AG04449 (cell line): Measurements from ENCODE around the gene MPV17.
"Not testable (repeated sequence)": the region's sequence is repeated elsewhere in the genome, so short reads cannot be mapped to it uniquely, and the experiment has no call there.

ENCODE experiments used
- CTCF ChIA-PET: fragments of 350-600 bp; formaldehyde crosslinking; extraction: SDS; loops from one replicate; lab custom pipeline; 2021; ENCODE audit warnings: antibody characterized with exemption; lab: Yijun Ruan, JAX
- POLR2A ChIA-PET: fragments of 400-600, 350-600 bp; formaldehyde crosslinking; extraction: SDS; loops from one replicate; lab custom pipeline; 2020; ENCODE audit warnings: antibody characterized with exemption, inconsistent platforms; lab: Yijun Ruan, JAX
- DNase-seq: peaks from one replicate; pipeline ENCODE4 v3.0.0-alpha.2; 2010; ENCODE audit warnings: low read depth, low spot score
- H3K4me3 ChIP-seq: 2 replicates; pipeline ENCODE4 v1.5.1; 2011; ENCODE audit warnings: low read depth, mild to moderate bottlenecking, control low read depth, low read length
- CTCF ChIP-seq: IDR thresholded peaks from one replicate; pipeline ENCODE4 v1.5.1; 2011; ENCODE audit warnings: mild to moderate bottlenecking, moderate library complexity, low read length, control low read depth, inconsistent platforms; ENCODE audit not compliant: insufficient read depth; ENCODE audit errors: missing control alignments

MPV17 gene

DNA sequence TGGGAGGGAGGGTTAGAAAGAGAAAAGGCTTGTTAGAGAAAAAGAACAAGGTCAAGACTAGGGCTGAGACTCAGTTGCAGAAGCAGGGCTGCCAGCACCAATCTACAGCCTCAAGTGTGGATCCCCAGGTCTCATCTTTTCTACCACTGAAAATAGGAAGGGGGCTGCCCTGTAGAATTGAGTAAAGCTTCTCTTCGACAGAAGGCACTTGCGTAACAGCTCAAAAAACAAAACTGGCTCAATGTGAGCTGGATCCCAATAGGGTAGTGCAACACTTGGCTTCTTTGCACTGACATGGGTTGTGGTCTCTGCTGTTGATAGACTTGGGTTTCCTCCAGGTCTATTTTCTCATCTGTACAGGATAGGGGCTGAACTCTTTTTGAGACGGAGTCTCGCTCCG, 1.8 kb upstream of the MPV17 start:
- ChIA-PET CTCF (interaction anchor here (8.1 kb wide), 1 partner anchor 21 kb away, joined by 94 read pairs; no protein-coding TSS in a partner anchor), POLR2A (interaction anchor here (0.8 kb wide), 1 partner anchor 31 kb away, joined by 3 read pairs; no protein-coding TSS in a partner anchor)
- no peak for TF ChIP-seq CTCF
- no peak overlapping the region for H3K4me3 ChIP-seq
- no peak for DNase-seq

DNA sequence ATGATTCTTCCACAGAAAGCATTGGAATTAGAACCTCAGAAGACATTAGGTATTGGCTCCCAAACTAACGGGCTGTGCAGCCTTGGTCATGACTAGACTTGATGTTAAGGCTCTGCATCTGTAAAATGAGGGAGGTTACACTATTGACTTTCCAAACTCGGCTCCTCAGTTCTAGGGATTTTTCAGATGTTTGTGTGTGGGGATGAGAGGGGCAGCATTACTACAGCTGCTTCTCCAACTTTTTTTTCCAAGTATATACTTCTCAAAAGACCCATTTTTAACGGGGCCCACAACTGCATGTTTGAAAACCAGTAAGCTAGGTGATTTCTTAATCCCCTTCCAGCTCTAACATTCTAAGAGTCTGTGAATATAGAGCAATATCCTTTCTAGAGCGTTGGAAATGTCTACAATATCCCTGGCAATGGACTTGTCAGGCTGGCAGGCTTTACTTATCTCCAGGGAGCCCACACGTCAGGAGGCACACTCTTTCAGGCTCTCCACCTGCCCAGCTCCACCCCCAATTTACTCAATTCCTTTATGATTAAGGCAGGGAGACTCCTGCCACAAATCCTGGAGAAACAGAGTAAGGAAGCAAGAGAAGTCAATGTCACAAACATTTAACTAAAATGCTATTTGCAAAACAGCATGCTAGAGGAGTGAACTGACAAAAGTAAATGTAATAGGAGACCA, 844 bp upstream of the MPV17 start:
- POLR2A ChIA-PET = interaction anchor here (0.9 to 2.9 kb wide), 2 partner anchors 33 to 42 kb away, joined by 3 to 11 read pairs; partner anchors contain the start of genes GTF3C2 and TRIM54

DNA sequence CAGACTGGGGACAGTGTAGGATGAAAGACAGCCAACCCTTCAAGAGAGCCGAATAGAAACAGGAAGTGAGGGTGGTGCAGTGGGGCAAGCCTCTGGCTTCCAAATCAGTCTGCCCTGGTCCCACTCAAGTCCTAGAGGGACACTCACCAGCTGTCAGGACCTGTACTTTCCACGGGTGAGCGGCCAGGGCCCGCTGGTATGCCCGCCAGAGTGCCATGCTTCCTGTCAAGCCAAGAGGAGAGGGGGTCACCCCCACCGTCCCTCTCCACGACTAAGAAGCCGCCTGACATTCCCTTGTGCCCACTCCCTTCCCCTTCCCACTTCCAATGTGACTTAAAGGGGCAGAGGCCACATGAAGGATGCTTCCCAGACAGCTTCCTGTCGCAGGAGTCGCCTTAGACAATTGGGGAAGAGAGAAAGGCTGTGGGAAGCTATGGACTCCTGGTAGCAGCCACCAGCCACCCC, 564 bp downstream of the MPV17 start:
- ChIA-PET POLR2A (interaction anchor here (0.6 to 2.9 kb wide), 3 partner anchors 14 to 1676 kb away, joined by 3 to 11 read pairs (median 5); partner anchors contain the start of gene GTF3C2), CTCF (interaction anchor here (0.6 to 8.1 kb wide), 9 partner anchors 11 to 56 kb away, joined by 3 to 94 read pairs (median 5); partner anchors contain the start of gene EIF2B4)
- DNase-seq = no peak
- no peak for TF ChIP-seq CTCF
- H3K4me3 ChIP-seq = peak overlapping the region; percentile 96

More for the DNA sequence above, 844 bp upstream of the MPV17 start:
- DNase-seq = no peak
- no peak for TF ChIP-seq CTCF
- peak overlapping the region; percentile 96 for H3K4me3 ChIP-seq
- CTCF ChIA-PET = interaction anchor here (0.7 to 8.1 kb wide), 6 partner anchors 9 to 74 kb away, joined by 3 to 94 read pairs (median 3); partner anchors contain the start of gene EIF2B4

DNA sequence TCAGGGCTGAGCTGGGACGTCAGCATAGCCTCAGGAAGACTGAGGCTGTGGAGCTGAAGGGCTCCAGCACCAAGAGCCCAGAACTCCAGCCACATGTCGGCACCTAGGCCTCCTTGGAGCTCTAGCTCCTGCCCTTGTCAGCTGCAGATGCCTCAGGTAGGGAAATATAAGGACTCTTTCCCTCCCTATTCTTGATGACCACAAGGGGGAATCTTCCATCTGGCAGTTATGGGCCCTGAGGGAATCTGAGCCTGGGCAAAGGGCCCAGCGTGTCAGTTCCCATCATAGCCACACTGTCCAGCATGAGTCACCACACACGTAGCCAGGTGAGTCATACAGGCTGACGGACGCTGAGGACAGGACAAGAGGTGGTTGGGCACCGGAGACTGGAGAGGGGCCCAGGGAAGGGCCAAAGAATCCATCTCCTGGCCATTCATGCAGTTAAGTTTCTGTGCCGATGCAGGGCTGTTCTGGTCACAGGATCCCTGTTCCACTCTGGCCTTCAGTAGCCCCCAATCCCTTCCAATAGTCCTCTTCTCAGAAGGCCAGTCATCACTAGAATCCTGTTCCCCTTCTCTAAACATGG, 1.8 kb downstream of the MPV17 start:
- peak overlapping the region; percentile 2 for H3K4me3 ChIP-seq
- DNase-seq = peak; percentile 97
- ChIA-PET CTCF (interaction anchor here (0.6 to 8.1 kb wide), 16 partner anchors 9 to 197 kb away, joined by 3 to 94 read pairs (median 4); partner anchors contain the start of genes ABHD1, EIF2B4 and UCN), POLR2A (interaction anchor here (1.2 kb wide), 1 partner anchor 36 kb away, joined by 3 read pairs; the partner anchor contains the start of gene GTF3C2)
- peak; percentile 70 for TF ChIP-seq CTCF

DNA sequence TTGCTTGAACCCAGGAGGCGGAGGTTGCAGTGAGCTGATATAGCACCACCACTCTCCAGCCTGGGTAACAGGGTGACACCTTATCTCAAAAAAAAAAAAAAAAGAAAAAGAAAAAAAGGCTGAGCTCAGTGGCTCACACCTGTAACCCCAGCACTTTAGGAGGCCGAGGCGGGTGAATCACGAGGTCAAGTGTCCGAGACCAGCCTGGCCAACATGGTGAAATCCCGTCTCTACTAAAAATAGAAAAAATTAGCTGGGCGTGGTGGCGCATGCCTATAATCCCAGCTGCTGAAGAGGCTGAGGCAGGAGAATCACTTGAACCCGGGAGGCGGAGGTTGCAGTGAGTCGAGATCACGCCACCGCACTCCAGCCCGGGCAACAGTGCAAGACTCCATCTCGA, 3.1 kb downstream of the MPV17 start:
- not testable (repeated sequence) for DNase-seq, H3K4me3 ChIP-seq
- ChIA-PET POLR2A (interaction anchor here (0.7 kb wide), 1 partner anchor 218 kb away, joined by 3 read pairs; no protein-coding TSS in a partner anchor), CTCF (interaction anchor here (0.6 to 8.1 kb wide), 9 partner anchors 8 to 363 kb away, joined by 3 to 94 read pairs (median 4); partner anchors contain the start of gene EIF2B4)

GRCh38 chr2:27316655-27317412, 6.1 kb downstream of the MPV17 start:
- no peak for TF ChIP-seq CTCF
- no peak overlapping the region for H3K4me3 ChIP-seq
- ChIA-PET CTCF (interaction anchor here (8.1 kb wide), 1 partner anchor 13 kb away, joined by 94 read pairs; no protein-coding TSS in a partner anchor), POLR2A (no interaction called here)
- no peak for DNase-seq
